K562 (cell line): ENCODE measurements around the gene WDR90. TPM values are rescaled to one million over a fixed set of nuclear protein-coding genes. Genes with fewer than 3 reads are reported as not detected.

Source experiments
- ARID2 ChIP-seq: fragments of 450-650 bp; IDR thresholded peaks from 2 replicates; pipeline ENCODE4 v1.6.1; 2017; ENCODE audit warnings: antibody characterized with exemption, mild to moderate bottlenecking
- CC2D1A ChIP-seq: fragments of 450-650 bp; IDR thresholded peaks from 2 replicates; pipeline ENCODE4 v1.6.1; 2017; ENCODE audit warnings: mild to moderate bottlenecking
- GABPB1 ChIP-seq: sonication (generic); formaldehyde crosslinking; IDR thresholded peaks from 2 replicates; pipeline ENCODE4 v1.8.0; 2022; ENCODE audit warnings: mild to moderate bottlenecking, missing genetic modification reagents
- GTF3C2 ChIP-seq: IDR thresholded peaks from 3 replicates; pipeline ENCODE4 v1.6.1; 2011; ENCODE audit warnings: borderline replicate concordance, mild to moderate bottlenecking, moderate library complexity; ENCODE audit not compliant: insufficient read length; ENCODE audit errors: extremely low read depth
- HMGXB4 ChIP-seq: sonication (generic); formaldehyde crosslinking; IDR thresholded peaks from 2 replicates; pipeline ENCODE4 v1.8.1; 2023; ENCODE audit warnings: mild to moderate bottlenecking, missing genetic modification reagents
- HNRNPH1 ChIP-seq: fragments of 200-400 bp; formaldehyde crosslinking; optimal IDR thresholded peaks from 2 replicates; pipeline ENCODE3; 2017; ENCODE audit warnings: low read depth, mild to moderate bottlenecking, low read length, moderate library complexity
- KDM1A ChIP-seq, 2 experiments: fragments of 450-650 bp; IDR thresholded peaks; 2 replicates each; pipeline ENCODE4 v1.6.1; 2016; ENCODE audit warnings: mild to moderate bottlenecking in 2 of 2
- RAD21 ChIP-seq, 2 experiments: fragments of 250-450 bp in 1 of 2; fragments of 450-650 bp in 1 of 2; sonication (Bioruptor Pico) in 1 of 2; formaldehyde crosslinking in 1 of 2; IDR thresholded peaks in 1 of 2; conservative IDR thresholded peaks in 1 of 2; 2 replicates each; pipeline versions ENCODE4 v1.4.0 to v1.8.0; 2020 to 2022; ENCODE audit warnings: mild to moderate bottlenecking in 2 of 2, moderate library complexity in 1 of 2
- VEZF1 ChIP-seq: fragments of 200-800 bp; sonication (Bioruptor generic); IDR thresholded peaks from 2 replicates; pipeline ENCODE4 v1.6.1; 2017; ENCODE audit warnings: missing genetic modification characterization, missing compliant biosample characterization
- ZBTB8A ChIP-seq: fragments of 450-650 bp; IDR thresholded peaks from 2 replicates; pipeline ENCODE4 v1.6.1; 2018; ENCODE audit warnings: mild to moderate bottlenecking, moderate library complexity; ENCODE audit not compliant: partially characterized antibody
- ZNF197 ChIP-seq: fragments of 200-800 bp; sonication (Bioruptor generic); IDR thresholded peaks from 2 replicates; pipeline ENCODE4 v1.6.1; 2016; ENCODE audit warnings: low read depth, missing genetic modification characterization, missing compliant biosample characterization
- ZNF444 ChIP-seq: fragments of 250-450 bp; sonication (Bioruptor Pico); IDR thresholded peaks from 2 replicates; pipeline ENCODE4 v1.4.0; 2020; ENCODE audit warnings: mild to moderate bottlenecking, moderate library complexity
- ZNF655 ChIP-seq: fragments of 250-450 bp; sonication (Bioruptor Pico); IDR thresholded peaks from 2 replicates; pipeline ENCODE4 v1.5.0; 2021
- polyA plus RNA-seq, 8 experiments: library from polyadenylated mRNA; depleted of rRNA in 4 of 8; stranded (reverse) in 5 of 8; unstranded in 3 of 8; fragments of >200 nt; fragmentation: Nextera tagmentation in 2 of 8; fragmentation: Illumina TruSeq in 1 of 8; extraction: Ambion mirVana in 2 of 8; extraction: Trizol in 1 of 8; gene quantifications; 2 replicates each; pipeline versions ENCODE4 v1.2.1 to v1.2.3, GENCODE V29; 2011 to 2014; ENCODE audit warnings: inconsistent platforms in 1 of 8, missing spikeins in 1 of 8
- total RNA-seq, 7 experiments: library from RNA; depleted of rRNA in 6 of 7; stranded (reverse); fragments of >200 nt in 6 of 7; fragmentation: Illumina TruSeq in 2 of 7; extraction: Trizol in 2 of 7; gene quantifications; 2 replicates each; pipeline versions ENCODE4 v1.2.1 to v1.2.3, GENCODE V29; 2011 to 2021; ENCODE audit warnings: low replicate concordance in 1 of 7
- TF ChIP-seq, protein P1 (sequence below): fragments of 450-650 bp; formaldehyde crosslinking; IDR thresholded peaks from 2 replicates; pipeline ENCODE4 v1.4.0; 2020; ENCODE audit warnings: mild to moderate bottlenecking, moderate library complexity
- TF ChIP-seq, protein P2 (sequence below), 3 experiments: fragments of 200-800 bp in 1 of 3; sonication (Bioruptor generic) in 1 of 3; sonication (generic) in 1 of 3; formaldehyde crosslinking in 1 of 3; IDR thresholded peaks; 2 replicates each; pipeline versions ENCODE4 v1.6.1 to v1.8.0; 2016 to 2022; ENCODE audit warnings: mild to moderate bottlenecking in 2 of 3, missing compliant biosample characterization in 2 of 3, missing genetic modification characterization in 2 of 3, missing genetic modification reagents in 1 of 3

The WDR90 gene
- total and polyA plus RNA-seq, 9 of the 15 experiments (the other 6 are each of a cell fraction or from before 2014, with no cell fraction given), result 0.44 to 12.6 (median 3.3) TPM

DNA sequence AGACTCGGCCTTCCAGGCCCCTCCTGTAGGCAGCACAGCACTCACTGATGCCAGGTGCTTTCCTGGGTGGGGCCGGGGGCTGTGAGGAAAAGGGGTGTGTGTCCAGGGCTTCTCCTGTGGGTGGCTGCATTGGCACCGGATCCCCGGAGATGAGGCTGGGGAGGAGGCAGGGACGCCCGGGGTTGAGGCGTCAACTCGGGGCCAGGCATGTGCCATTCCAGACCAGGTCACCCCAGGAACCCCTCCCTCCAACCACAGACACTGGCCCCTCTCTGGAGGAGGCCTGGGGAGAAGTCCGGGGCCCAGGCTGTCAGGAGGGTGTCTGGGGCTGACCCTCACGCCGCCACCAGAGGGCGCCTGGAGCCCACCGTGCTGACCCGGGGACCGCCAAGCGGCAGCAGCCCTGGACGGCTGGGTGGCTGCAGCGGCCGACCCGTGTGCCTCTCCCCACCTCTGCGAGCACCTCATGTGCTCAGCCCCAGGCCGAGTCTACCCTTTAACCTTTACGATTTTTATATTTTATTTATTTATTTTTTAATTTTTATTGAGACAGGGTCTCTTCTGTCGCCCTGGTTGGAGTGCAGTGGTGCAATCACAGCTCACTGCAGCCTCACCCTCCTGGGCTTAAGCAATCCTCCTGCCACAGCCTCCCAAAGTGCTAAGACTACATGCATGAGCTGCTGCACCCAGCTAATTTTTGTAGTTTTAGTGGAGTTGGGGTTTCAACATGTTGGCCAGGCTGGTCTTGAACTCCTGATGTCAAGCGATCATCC is 62.6 kb downstream of the WDR90 start (continued):
- TF ChIP-seq ZNF197 (CRISPR knock-in tag) (no peak), RAD21 (CRISPR knock-in tag; conservative IDR thresholded peaks at IDR 0.05 in 1 of 2, IDR thresholded peaks at IDR 0.05 in 1 of 2) (peak; percentile 84 to 92), ZNF444 (CRISPR knock-in tag) (no peak), HNRNPH1 (no peak), ZBTB8A (no peak), GABPB1 (CRISPR knock-in tag) (peak; percentile 43; the same call in 1 of the 2 replicates), ZNF655 (CRISPR knock-in tag) (no peak), KDM1A (IDR thresholded peaks at IDR 0.05) (no peak), CC2D1A (0 out of 2 replicates have a peak, but pooled peaks have one; percentile 23), GTF3C2 (no peak), VEZF1 (peak; percentile 37; the same call in 1 of the 2 replicates), ARID2 (peak; percentile 24; the same call in 1 of the 2 replicates), HMGXB4 (CRISPR knock-in tag) (0 out of 2 replicates have a peak, but pooled peaks have one; percentile 39)
- TF ChIP-seq, protein P1, sequence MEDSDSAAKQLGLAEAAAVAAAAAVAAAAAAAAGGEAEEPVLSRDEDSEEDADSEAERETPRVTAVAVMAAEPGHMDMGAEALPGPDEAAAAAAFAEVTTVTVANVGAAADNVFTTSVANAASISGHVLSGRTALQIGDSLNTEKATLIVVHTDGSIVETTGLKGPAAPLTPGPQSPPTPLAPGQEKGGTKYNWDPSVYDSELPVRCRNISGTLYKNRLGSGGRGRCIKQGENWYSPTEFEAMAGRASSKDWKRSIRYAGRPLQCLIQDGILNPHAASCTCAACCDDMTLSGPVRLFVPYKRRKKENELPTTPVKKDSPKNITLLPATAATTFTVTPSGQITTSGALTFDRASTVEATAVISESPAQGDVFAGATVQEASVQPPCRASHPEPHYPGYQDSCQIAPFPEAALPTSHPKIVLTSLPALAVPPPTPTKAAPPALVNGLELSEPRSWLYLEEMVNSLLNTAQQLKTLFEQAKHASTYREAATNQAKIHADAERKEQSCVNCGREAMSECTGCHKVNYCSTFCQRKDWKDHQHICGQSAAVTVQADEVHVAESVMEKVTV (CRISPR knock-in tag), result peak; percentile 79
- TF ChIP-seq, protein P2, sequence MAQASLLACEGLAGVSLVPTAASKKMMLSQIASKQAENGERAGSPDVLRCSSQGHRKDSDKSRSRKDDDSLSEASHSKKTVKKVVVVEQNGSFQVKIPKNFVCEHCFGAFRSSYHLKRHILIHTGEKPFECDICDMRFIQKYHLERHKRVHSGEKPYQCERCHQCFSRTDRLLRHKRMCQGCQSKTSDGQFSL (CRISPR knock-in tag; IDR thresholded peaks at IDR 0.05), result peak; percentile 49; the same call in 1 of the 2 replicates
- TF ChIP-seq, protein P2 (tag; IDR thresholded peaks at IDR 0.05), result no peak
